IMR-90 (cell line): ENCODE data around the gene DIAPH2. TPM values are rescaled to one million over a fixed set of nuclear protein-coding genes. Genes with fewer than 3 reads are reported as not detected.

Experiments used
- ATAC-seq: fragments of 200-7000 bp; cut with Tn5 transposase; 2 replicates; pipeline ENCODE4 v1.9.1; 2020; ENCODE audit warnings: low read depth, mild to moderate bottlenecking, moderate library complexity
- BruUV-seq: library from RNA; stranded (reverse); fragments of 400-500 nt; replicated peaks from 2 replicates; lab custom pipeline; 2021; lab: Mats Ljungman, UMichigan
- CTCF ChIA-PET: fragments of 300-600 bp; formaldehyde crosslinking; extraction: SDS; loops from one replicate; lab custom pipeline; 2021; ENCODE audit warnings: antibody characterized with exemption; lab: Yijun Ruan, JAX
- POLR2A ChIA-PET: fragments of 300-600 bp; sonication (Branson Sonifier 250); formaldehyde crosslinking; loops from one replicate; lab custom pipeline; 2022; ENCODE audit warnings: antibody characterized with exemption; ENCODE audit not compliant: unreplicated experiment; lab: Charles Lee
- DNase-seq: peaks from one replicate; pipeline ENCODE4 v3.0.0; 2013
- H2AFZ ChIP-seq: replicated peaks from 2 replicates; pipeline ENCODE3; 2013; ENCODE audit warnings: low read length, mild to moderate bottlenecking; ENCODE audit not compliant: poor library complexity
- H2AK5ac ChIP-seq: 2 replicates; pipeline ENCODE4 v1.6.1; 2013; ENCODE audit warnings: low read depth, low read length, inconsistent platforms
- H2AK9ac ChIP-seq: replicated peaks from 2 replicates; pipeline ENCODE3; 2013; ENCODE audit warnings: mild to moderate bottlenecking, low read depth, low read length, moderate library complexity; ENCODE audit not compliant: poor library complexity
- H2BK120ac ChIP-seq: 2 replicates; pipeline ENCODE4 v1.6.1; 2013; ENCODE audit warnings: low read depth, low read length, inconsistent platforms
- H2BK15ac ChIP-seq: 3 replicates; pipeline ENCODE4 v1.6.1; 2013; ENCODE audit warnings: low read depth, low read length, inconsistent platforms
- H2BK20ac ChIP-seq: 2 replicates; pipeline ENCODE4 v1.6.1; 2013; ENCODE audit warnings: low read depth, mild to moderate bottlenecking, inconsistent platforms, low read length, moderate library complexity
- H2BK5ac ChIP-seq: 2 replicates; pipeline ENCODE4 v1.6.1; 2013; ENCODE audit warnings: mild to moderate bottlenecking, low read depth, low read length, inconsistent platforms; ENCODE audit not compliant: poor library complexity, severe bottlenecking
- H3K14ac ChIP-seq: replicated peaks from 2 replicates; pipeline ENCODE4 v1.6.1; 2013; ENCODE audit warnings: low read depth, low read length, inconsistent platforms
- H3K18ac ChIP-seq: 2 replicates; pipeline ENCODE4 v1.6.1; 2013; ENCODE audit warnings: low read depth, low read length, control low read depth
- H3K23ac ChIP-seq: 2 replicates; pipeline ENCODE4 v1.6.1; 2013; ENCODE audit warnings: low read depth, low read length, inconsistent platforms
- H3K27ac ChIP-seq: 2 replicates; pipeline ENCODE4 v1.5.1; 2013; ENCODE audit warnings: mild to moderate bottlenecking, control low read depth, low read length; ENCODE audit not compliant: insufficient read depth
- H3K27me3 ChIP-seq: 2 replicates; pipeline ENCODE4 v1.6.1; 2013; ENCODE audit warnings: low read length; ENCODE audit not compliant: control insufficient read depth, insufficient read depth
- H3K36me3 ChIP-seq: 2 replicates; pipeline ENCODE4 v1.6.1; 2013; ENCODE audit warnings: low read length, mixed read lengths; ENCODE audit not compliant: control insufficient read depth, insufficient read depth
- H3K4ac ChIP-seq: 2 replicates; pipeline ENCODE4 v1.6.1; 2013; ENCODE audit warnings: low read depth, low read length, inconsistent platforms
- H3K4me1 ChIP-seq: 2 replicates; pipeline ENCODE4 v1.6.1; 2013; ENCODE audit warnings: low read length, mixed read lengths; ENCODE audit not compliant: control insufficient read depth, insufficient read depth
- H3K4me2 ChIP-seq: 2 replicates; pipeline ENCODE4 v1.6.1; 2013; ENCODE audit warnings: low read depth, mild to moderate bottlenecking, control low read depth, low read length, moderate library complexity
- H3K4me3 ChIP-seq: 2 replicates; pipeline ENCODE4 v1.5.1; 2013; ENCODE audit warnings: low read depth, mild to moderate bottlenecking, control low read depth, low read length, moderate library complexity; ENCODE audit not compliant: insufficient read depth
- H3K56ac ChIP-seq: 2 replicates; pipeline ENCODE4 v1.6.1; 2013; ENCODE audit warnings: low read length, inconsistent platforms; ENCODE audit not compliant: insufficient read depth; ENCODE audit errors: extremely low read depth
- H3K79me1 ChIP-seq, 2 experiments: 2 replicates each; pipeline ENCODE4 v1.6.1; 2013; ENCODE audit warnings: low read length in 2 of 2, inconsistent platforms in 1 of 2, low read depth in 1 of 2
- H3K9ac ChIP-seq: 2 replicates; pipeline ENCODE4 v1.6.1; 2013; ENCODE audit warnings: low read depth, low read length, control low read depth
- H3K9me1 ChIP-seq: 2 replicates; pipeline ENCODE4 v1.6.1; 2013; ENCODE audit warnings: low read length, inconsistent platforms; ENCODE audit not compliant: insufficient read depth
- H3K9me3 ChIP-seq: 2 replicates; pipeline ENCODE4 v1.6.1; 2013; ENCODE audit warnings: low read length; ENCODE audit not compliant: control insufficient read depth, insufficient read depth
- H4K20me1 ChIP-seq: 2 replicates; pipeline ENCODE4 v1.6.1; 2013; ENCODE audit warnings: low read length, inconsistent platforms; ENCODE audit not compliant: insufficient read depth
- H4K5ac ChIP-seq: 2 replicates; pipeline ENCODE4 v1.6.1; 2013; ENCODE audit warnings: mild to moderate bottlenecking, low read depth, low read length, control low read depth
- H4K8ac ChIP-seq, 2 experiments: 2 replicates each; pipeline ENCODE4 v1.6.1; 2013; ENCODE audit warnings: low read depth in 2 of 2, low read length in 2 of 2, control low read depth in 1 of 2, inconsistent platforms in 1 of 2
- H4K91ac ChIP-seq: 2 replicates; pipeline ENCODE4 v1.6.1; 2013; ENCODE audit warnings: low read depth, low read length, inconsistent platforms; ENCODE audit not compliant: insufficient read depth
- BHLHE40 ChIP-seq: fragments of 150-350 bp; IDR thresholded peaks from 2 replicates; pipeline ENCODE4 v1.6.1; 2016; ENCODE audit warnings: mild to moderate bottlenecking, low read depth, low read length
- CEBPB ChIP-seq: IDR thresholded peaks from 2 replicates; pipeline ENCODE4 v1.6.1; 2012; ENCODE audit warnings: low read depth, low read length, improper control_type of control experiment
- CHD1 ChIP-seq: IDR thresholded peaks from 2 replicates; pipeline ENCODE4 v1.6.1; 2012; ENCODE audit warnings: low read depth, low read length, improper control_type of control experiment
- CTCF ChIP-seq: conservative IDR thresholded peaks from 2 replicates; pipeline ENCODE4 v1.5.1; 2012; ENCODE audit warnings: mild to moderate bottlenecking, low read depth, low read length, improper control_type of control experiment
- ELK1 ChIP-seq: fragments of 150-350 bp; IDR thresholded peaks from 2 replicates; pipeline ENCODE4 v1.6.1; 2016; ENCODE audit warnings: low read depth, mild to moderate bottlenecking, low read length, moderate library complexity, borderline replicate concordance
- FOS ChIP-seq: fragments of 150-350 bp; IDR thresholded peaks from 2 replicates; pipeline ENCODE4 v1.6.1; 2016; ENCODE audit warnings: low read depth, low read length
- MAFK ChIP-seq: IDR thresholded peaks from 2 replicates; pipeline ENCODE4 v1.6.1; 2012; ENCODE audit warnings: low read depth, low read length, improper control_type of control experiment
- MAZ ChIP-seq: IDR thresholded peaks from 2 replicates; pipeline ENCODE4 v1.6.1; 2012; ENCODE audit warnings: low read depth, mild to moderate bottlenecking, low read length, improper control_type of control experiment, moderate library complexity, borderline replicate concordance
- MXI1 ChIP-seq: IDR thresholded peaks from 2 replicates; pipeline ENCODE4 v1.6.1; 2012; ENCODE audit warnings: low read depth, mild to moderate bottlenecking, low read length, moderate library complexity, borderline replicate concordance
- NFE2L2 ChIP-seq: fragments of 150-350 bp; IDR thresholded peaks from 2 replicates; pipeline ENCODE4 v1.6.1; 2016; ENCODE audit warnings: low read depth, mild to moderate bottlenecking, low read length
- POLR2A ChIP-seq: IDR thresholded peaks from 2 replicates; pipeline ENCODE4 v1.6.1; 2012; ENCODE audit warnings: mild to moderate bottlenecking, low read depth, low read length
- RAD21 ChIP-seq: IDR thresholded peaks from 2 replicates; pipeline ENCODE4 v1.6.1; 2012; ENCODE audit warnings: low read length, improper control_type of control experiment
- RCOR1 ChIP-seq: IDR thresholded peaks from 2 replicates; pipeline ENCODE4 v1.6.1; 2012; ENCODE audit warnings: mild to moderate bottlenecking, low read length, improper control_type of control experiment; ENCODE audit not compliant: insufficient replicate concordance
- RFX5 ChIP-seq: IDR thresholded peaks from 2 replicates; pipeline ENCODE4 v1.8.0; 2012; ENCODE audit warnings: low read depth, mild to moderate bottlenecking, low read length, moderate library complexity
- SMC3 ChIP-seq: fragments of 150-350 bp; IDR thresholded peaks from 2 replicates; pipeline ENCODE4 v1.6.1; 2016; ENCODE audit warnings: low read depth, mild to moderate bottlenecking, antibody characterized with exemption, low read length, moderate library complexity
- USF2 ChIP-seq: fragments of 150-350 bp; IDR thresholded peaks from 2 replicates; pipeline ENCODE4 v1.6.1; 2017; ENCODE audit warnings: mild to moderate bottlenecking, antibody characterized with exemption, low read length, low read depth
- WGBS, 2 experiments: methylation state at CpG; one replicate each; pipeline versions ENCODE4 v1.1.5 to v1.1.7; 2013; ENCODE audit warnings: missing lambda C conversion rate in 2 of 2; ENCODE audit not compliant: insufficient read length in 1 of 2; ENCODE audit errors: extremely low coverage in 2 of 2; 5-methylcytosine and 5-hydroxymethylcytosine counted together
- dilution Hi-C: fragments of 300-500 bp; cut with HindIII; formaldehyde crosslinking; loops from one replicate; pipeline ENCODE4 v1.14.3; 2018; ENCODE audit warnings: low sequenced_read_pairs; ENCODE audit not compliant: unreplicated experiment
- in situ Hi-C: fragments of 300-500 bp; cut with MboI; formaldehyde crosslinking; loops from 3 replicates; pipeline ENCODE4 v1.14.3; 2019; ENCODE audit warnings: low sequenced_read_pairs, inconsistent platforms, mixed read lengths
- intact Hi-C: fragments of 100-400 bp; cut with micrococcal nuclease; formaldehyde crosslinking; loops from 2 replicates; pipeline ENCODE4 v1.10.0; 2022
- polyA plus RNA-seq, 3 experiments: library from polyadenylated mRNA; depleted of rRNA; stranded (reverse); fragments of >200 nt; gene quantifications; 2 replicates each; pipeline ENCODE4 v1.2.3, GENCODE V29; 2012; ENCODE audit warnings: low replicate concordance in 1 of 3
- total RNA-seq: library from RNA; depleted of rRNA; stranded (reverse); fragments of >200 nt; gene quantifications from 2 replicates; pipeline ENCODE4 v1.2.3, GENCODE V29; 2012

DIAPH2 gene
- total and polyA plus RNA-seq, 2 of the 4 experiments (the other 2 are of a cell fraction), result 3.6 to 19.9 TPM

GRCh38 chrX:97490656-97491055 lies 806.0 kb downstream of the DIAPH2 start:
- no CpG with 5 or more reads among the region's 2 CpGs for WGBS, 2 experiments
- Histone ChIP-seq H3K9me3 (no peaks in the 10 kb centered on the region), H3K18ac (no peak overlapping the region), H4K20me1 (no peaks in the 10 kb centered on the region), H3K56ac (no peak overlapping the region), H3K4me1 (no peaks in the 10 kb centered on the region), H2BK20ac (no peak overlapping the region), H3K79me1 (no peaks in the 10 kb centered on the region), H4K5ac (no peak overlapping the region), H3K23ac (no peak overlapping the region), H3K27me3 (no peaks in the 10 kb centered on the region), H3K36me3 (no peaks in the 10 kb centered on the region), H2BK5ac (no peak overlapping the region), H3K27ac (no peak overlapping the region), H3K4ac (no peak overlapping the region), H4K8ac (no peak overlapping the region), H2AFZ (no peak overlapping the region), H3K9me1 (no peaks in the 10 kb centered on the region), H2AK9ac (no peak overlapping the region), H2BK15ac (no peak overlapping the region), H2BK120ac (no peak overlapping the region), H3K4me3 (no peak overlapping the region), H3K4me2 (no peak overlapping the region), H4K91ac (no peak overlapping the region), H2AK5ac (no peak overlapping the region), H3K9ac (no peak overlapping the region), H3K14ac (no peak overlapping the region)
- no peak for DNase-seq
- no TSS peak for BruUV-seq
- dilution Hi-C loops, result no loop called here
- TF ChIP-seq CTCF, result no peak
- TF ChIP-seq MXI1, result no peak
- no peak for TF ChIP-seq RCOR1
- TF ChIP-seq ELK1, result no peak
- no peak for TF ChIP-seq MAZ
- no peak for TF ChIP-seq POLR2A
- no peak for TF ChIP-seq FOS
- no peak for TF ChIP-seq CHD1
- TF ChIP-seq USF2, result no peak
- no peak for TF ChIP-seq CEBPB
- no peak for TF ChIP-seq SMC3
- TF ChIP-seq NFE2L2, result no peak
- no peak for TF ChIP-seq RAD21
- no peak for TF ChIP-seq MAFK
- TF ChIP-seq BHLHE40, result no peak
- no peak for TF ChIP-seq RFX5
- ChIA-PET POLR2A (no interaction called here), CTCF (no interaction called here)
- intact Hi-C loops, result no loop called here
- no peak for ATAC-seq
- in situ Hi-C loops, result no loop called here
